NCI-H2081 treated with DMSO at 0.1 percent for 48 hours (cell line): Measurements from ENCODE around the gene PDZD7.
A peak's percentile ranks its signal among the peaks of the same experiment; 100 is the strongest.

Experiments used
- DNase-seq: peaks from one replicate; lab custom pipeline; 2025; lab: John Stamatoyannopoulos, UW

PDZD7 gene

DNA sequence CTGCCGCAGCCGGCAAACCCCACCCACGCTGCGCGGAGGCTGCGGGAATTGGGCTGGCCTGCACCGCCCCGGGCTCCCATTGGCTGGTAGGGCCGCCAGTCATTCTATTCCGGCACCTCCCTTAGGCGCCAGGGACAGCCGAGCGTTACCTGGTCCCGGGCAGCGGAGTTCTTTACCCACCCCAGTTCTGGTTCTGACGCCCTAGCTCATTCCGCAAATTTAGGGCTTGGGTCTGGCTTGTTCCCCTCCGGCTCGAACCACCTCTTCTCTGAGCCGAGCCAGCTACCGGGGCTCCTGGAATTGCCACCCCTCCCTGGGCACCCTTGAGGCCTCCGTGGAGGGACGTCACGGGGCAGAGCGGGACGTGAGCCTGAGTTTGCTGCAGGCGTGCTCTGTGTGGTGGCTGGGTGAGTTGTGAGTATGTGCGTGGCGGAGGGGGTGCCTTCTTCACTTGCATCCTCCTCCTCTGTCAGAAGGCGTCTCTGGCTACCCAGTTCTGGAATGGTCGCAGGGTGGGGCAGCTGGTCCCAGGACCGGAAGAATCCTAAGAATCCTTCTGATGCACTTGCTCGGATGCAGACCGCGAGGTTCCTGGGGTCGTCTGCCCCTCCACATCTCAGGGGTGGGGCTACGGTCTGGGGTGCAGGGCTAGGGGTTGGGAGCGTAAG lies at the start of gene PDZD7, which contains the start of gene SFXN3:
TSS of gene PDZD7 (minus strand) at position 2 of the 668 bp plus-strand sequence. CDS start 910 bp downstream, outside the sequence.
TSS of gene SFXN3 (plus strand) at position 107 of the 668 bp plus-strand sequence. CDS start 3,461 bp downstream, outside the sequence.
- peak; percentile 1 for DNase-seq

DNA sequence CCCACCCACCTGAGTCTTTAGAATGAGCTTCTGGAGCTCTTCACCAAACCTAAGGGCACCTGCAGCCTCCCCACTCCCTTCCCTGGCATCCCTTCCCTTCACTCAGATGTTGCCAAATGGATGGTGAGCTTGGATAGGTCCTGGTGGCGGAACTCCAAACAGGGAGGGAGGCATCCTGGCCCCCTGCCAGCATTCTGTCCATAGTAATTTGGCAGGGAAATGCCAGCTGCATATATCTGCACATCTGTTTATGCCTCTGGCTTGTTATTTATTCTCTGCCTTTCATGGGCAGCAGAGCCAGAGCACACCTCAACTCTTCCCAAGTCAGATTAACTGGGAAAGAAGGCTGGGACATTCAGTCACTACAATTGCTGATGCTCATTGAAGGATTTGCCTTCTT lies 48.9 kb upstream of the PDZD7 start:
- no peak for DNase-seq

DNA sequence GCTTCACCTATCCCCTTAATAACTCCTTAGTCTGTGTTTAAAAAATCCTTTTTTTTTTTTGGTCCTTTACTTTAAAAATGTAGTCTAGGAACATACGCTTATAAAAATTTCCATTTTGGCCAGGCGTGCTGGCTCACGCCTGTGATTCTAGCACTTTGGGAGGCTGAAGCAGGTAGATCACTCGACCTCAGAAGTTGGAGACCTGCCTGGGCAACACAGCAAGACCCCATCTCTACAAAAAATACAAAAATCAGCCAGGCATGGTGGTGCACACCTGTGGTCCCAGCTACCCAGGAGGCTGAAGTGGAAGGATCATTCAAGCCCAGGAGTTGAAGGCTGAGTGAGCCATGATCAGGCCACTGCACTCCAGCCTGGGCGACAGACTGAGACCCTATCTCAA lies 45.7 kb upstream of the PDZD7 start:
- DNase-seq, result no peak

DNA sequence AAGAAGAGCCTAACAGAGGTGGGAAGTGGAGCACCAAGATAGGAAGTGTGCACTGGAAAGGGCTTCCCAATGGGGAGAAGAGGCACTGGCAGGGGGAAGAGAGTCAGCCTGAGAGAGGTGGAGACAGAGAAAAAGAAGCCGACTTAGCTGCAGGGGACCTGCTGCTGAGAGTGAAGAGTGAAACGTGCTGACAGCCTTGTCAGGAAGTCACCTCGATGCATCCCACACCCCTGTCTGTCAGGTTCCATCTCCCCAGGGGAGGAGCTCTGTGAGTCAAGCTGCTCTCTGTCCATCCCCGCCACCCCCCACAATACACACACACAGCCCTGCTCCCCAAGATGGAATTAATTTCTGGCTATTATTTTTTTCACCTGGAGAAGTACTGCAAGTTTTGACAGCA lies 44.8 kb upstream of the PDZD7 start:
- no peak for DNase-seq

DNA sequence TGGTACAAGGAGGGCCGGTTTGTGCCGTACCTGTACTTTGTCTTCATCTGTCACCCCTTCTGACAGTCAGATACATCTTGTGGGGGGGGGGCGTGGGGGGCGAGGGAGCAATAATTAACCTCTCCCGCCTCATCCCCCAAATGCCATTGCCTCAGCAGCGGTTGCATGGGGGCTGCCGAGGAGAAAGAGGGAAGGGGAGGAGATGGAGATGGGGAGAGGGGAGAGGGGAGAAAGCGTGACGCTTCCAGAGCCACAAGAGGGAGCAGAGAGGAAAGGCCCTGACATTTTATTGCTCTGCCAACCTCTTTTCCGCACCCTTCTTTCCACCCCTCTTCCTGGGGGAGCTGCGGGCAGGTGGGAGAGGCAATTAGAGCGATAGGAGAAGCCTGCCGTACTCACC lies 42.7 kb upstream of the PDZD7 start:
- DNase-seq, result no peak

DNA sequence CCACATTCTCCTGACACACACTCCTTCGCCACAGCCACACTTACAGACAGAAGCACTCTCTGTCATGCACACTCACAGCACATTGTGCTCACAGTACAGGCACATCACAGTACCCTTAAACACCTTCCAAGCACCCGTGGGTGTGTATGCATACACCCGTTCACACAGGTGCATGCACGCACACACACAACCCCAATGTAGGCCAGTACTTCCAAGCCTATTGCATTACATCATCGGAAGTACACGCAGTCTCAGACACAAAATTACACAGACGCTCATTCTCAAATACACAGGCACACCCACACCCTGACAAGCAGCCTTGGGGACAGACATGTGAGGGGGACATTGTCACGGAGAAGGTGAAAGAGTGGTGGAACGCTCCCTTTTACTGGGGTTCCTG lies 42.0 kb upstream of the PDZD7 start:
- no peak for DNase-seq

DNA sequence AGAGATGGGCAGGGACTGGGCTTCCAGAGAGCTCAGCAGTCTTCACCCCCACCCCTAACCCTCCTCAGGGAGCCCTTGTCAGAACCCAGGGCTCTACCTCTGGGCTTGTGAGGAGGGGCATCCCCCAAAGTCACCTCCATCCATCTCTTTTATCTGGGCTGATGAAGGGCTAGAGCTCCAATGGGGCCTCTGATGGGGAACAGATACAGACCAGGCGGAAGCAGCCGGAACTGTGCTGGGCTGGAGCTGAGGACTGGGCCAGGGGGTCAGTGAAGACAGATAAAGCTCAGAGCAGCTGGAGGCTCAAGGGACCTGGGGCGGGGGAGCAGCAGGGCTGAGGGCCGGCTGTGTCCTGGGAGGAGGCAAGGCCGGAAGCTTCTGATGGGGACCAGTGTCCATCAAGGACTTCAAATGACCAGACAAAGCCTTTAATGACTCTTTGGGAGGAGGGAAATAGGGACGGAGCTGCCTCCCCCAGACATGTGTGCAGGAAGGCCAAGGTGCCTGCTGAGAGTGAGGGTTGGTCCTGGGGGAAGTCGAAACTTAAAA lies 41.0 kb upstream of the PDZD7 start:
- DNase-seq, result no peak

DNA sequence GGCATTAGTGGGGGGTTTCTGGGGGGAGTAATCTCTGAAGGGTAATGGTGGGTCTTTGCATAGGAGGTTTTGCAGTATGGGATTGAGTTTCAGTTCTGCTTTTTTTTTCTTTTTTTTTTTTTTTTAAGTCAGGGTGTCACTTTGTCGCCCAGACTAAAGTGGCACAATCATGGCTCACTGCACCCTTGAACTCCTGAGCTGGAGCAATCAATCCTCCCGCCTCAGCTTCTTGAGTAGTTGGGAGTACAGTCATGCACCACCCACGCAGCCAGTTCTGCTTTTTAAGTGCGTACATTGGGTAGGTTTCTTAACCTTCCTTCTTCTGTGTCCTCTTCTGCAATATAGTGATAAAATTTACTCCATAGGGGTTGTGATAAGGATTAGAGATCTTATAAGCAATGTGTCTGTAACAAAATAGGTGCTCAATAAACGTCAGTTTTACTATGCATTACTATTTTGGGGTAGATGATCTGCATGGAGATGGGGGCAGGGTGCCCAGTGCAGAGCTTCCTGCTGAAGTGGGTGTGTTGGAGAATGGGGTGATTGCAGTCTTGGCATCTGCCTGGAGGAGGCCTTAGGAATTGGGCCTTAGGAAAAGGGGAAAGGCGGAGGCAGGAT lies 40.4 kb upstream of the PDZD7 start:
- DNase-seq, result no peak

DNA sequence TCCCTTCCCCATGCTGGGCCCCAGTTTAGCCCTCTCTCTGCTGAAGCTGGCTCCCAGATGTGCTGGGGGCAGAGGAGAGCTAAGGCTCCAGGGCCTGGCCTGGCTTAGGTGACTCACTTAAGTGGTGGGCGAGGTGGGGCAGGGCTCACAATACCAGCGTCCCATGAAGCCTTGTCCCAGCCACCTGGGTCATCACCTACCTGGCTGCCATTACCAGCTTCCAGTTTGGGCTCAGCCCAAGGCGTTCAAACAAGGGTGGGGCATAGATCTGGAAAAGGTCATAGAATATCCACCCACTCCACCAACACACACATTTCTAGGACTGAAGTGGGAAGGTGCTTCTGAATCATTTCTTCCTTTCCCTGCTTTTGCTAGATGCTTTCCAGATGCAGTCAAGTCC lies 39.2 kb upstream of the PDZD7 start:
- no peak for DNase-seq

DNA sequence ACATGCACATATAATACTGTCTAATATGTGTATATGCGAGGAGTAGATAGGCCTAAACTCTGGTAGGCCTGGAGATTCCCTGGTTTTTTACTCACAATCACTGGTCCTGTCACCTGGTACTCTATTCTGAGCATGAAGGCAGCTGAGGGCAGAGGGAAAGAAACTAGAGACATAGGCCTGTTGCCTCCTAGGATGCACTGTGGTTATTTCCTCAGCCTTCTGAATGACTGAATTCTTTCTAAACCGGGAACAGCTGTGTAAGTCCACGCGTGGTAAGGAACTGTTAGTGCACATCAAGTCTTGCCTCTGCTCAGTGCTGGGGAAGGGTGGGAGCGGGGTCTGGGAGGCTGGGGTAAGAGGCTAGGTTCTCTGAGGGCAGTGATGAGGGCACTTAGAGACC lies 38.5 kb upstream of the PDZD7 start:
- no peak for DNase-seq

DNA sequence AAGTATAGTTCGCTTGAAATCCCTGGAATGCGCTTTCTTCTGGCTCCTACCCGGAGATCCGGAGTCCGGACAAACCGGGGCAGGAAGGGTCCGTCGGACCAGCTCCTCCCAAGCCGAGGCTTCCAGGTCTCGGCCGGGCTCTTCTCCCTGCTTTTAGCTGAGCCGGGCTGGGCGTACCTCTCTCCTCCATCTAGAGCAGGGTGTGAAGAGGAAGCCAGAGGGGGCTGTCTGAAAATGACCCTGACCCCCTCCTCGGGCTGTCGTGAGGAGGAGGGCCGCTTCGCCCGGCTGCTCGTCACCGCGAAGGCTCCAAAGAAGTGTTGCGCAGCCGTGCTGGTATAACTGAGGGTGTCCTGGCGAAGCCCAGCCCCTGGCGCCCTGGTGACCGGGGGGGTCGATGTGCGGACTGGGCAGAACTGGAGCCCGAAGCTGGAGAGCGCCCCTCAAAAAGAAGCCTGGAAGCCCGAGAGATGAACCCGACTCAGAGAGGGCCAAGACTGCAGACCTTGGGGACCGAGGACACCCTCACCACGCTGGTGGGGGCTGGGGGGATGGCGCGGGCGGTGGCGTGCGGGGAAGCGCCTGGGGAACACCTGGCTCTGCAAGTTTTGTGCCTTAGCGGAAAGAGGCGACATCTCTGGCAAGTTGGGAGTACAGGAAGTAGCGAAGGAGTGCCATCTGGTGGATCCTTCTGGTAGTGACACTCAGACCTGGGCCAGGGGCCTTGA lies 36.6 kb upstream of the PDZD7 start:
- no peak for DNase-seq

DNA sequence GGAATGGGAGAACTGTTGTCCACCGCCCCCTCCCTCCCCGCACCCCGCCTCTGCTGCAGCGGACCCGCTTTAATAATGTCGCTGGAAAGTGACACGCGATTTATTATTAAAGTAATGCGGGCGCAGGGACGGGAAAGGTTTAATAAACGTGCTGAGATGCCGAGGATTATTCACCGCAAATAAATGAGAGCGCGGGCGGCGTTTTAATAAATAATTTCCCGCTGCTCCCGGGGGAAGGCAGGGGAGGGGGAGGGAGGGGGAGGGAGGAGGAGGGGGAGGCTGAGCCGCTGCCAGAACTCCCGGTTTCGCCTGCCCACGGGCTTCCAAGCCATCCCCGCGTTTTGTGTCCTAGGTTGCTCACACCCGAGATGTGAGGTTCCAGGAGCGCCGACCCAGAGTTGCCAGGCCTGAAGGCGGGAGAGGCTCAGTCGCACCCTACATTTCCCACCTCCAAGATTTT lies 36.0 kb upstream of the PDZD7 start:
- DNase-seq, result no peak

DNA sequence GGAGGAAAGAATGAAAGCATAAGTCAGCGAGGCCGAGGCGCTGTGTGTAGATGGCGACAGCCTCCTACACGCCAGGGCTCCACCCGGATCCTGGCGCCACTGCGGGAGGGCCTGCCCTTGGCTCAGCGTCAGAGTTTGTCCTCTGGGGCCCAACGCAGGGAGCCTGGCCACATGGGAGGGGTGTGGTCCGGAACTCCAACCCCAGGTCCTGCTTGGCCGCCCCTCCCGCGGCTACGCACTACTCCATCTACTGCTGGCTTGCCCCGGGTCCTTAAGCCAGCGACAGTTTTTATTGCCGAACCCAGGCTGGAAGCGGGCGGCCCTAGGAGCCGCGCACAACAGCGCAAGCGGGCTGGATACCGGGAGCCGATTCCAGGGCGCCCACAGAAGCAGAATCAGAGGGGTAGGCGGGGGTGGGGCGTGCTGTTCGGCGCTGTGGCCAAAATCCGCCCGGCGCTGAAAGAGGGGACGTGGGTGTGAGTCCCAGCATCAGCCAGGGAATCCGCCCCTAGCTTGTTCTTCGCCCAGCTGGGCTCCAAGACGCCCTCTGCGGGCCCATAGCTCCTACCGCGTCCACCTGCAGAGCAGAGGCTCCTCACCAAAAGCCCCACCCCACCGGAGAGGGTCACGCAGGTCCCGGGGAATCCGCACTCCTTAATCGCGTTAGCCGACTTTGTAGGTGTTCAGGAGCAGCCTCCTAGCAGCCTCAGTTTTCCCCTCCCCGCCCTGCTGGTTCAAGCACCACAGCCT lies 35.4 kb upstream of the PDZD7 start:
- DNase-seq, result no peak

DNA sequence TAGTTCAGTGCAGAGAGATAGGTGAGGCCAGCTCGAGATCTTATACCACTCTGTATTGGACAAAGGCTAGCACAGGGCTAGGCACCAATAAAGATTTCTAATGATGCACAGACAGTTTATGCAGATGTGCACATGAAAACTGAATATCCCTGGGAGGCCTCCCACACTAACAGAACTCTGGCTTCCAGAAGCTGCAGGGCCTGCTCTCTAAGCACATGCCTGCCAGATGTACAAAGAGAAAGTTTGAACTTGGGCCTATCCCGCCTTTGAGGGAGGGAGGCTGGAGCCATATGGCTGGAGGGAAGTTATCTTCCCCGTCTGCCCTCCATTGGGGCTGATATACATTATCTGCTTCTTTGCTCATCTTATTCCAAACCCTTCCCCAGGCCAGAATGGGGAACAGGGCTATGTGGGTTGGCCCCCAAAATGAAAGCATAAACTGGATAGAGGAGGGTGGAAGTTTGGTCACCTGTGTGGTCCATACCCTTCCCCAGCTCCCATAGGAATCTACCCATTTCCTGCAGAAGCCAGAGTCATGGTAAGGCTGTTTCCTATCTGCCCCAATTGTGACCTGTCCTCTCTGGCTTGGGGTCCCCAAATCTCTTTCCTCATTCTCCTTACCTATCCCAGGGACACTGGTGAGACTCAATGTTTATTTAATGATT lies 34.7 kb upstream of the PDZD7 start:
- no peak for DNase-seq

DNA sequence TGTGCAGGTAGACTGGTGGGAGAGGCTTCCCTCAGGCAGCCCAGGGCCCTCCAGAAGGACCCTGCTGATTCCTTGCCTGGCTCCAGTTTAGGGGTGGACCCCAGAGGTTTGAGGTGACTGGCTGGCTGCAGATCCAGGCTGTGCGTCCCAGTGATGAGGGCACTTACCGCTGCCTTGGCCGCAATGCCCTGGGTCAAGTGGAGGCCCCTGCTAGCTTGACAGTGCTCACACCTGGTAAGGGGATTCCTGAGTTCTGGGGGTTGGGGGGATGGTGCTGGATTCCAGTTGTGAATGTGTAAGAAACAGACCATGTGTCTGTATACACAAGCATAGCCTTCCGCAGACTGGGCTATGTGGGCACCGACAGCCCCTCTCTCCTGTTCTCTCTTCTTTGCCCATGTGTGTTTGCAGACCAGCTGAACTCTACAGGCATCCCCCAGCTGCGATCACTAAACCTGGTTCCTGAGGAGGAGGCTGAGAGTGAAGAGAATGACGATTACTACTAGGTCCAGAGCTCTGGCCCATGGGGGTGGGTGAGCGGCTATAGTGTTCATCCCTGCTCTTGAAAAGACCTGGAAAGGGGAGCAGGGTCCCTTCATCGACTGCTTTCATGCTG lies 33.6 kb upstream of the PDZD7 start:
- DNase-seq, result no peak

DNA sequence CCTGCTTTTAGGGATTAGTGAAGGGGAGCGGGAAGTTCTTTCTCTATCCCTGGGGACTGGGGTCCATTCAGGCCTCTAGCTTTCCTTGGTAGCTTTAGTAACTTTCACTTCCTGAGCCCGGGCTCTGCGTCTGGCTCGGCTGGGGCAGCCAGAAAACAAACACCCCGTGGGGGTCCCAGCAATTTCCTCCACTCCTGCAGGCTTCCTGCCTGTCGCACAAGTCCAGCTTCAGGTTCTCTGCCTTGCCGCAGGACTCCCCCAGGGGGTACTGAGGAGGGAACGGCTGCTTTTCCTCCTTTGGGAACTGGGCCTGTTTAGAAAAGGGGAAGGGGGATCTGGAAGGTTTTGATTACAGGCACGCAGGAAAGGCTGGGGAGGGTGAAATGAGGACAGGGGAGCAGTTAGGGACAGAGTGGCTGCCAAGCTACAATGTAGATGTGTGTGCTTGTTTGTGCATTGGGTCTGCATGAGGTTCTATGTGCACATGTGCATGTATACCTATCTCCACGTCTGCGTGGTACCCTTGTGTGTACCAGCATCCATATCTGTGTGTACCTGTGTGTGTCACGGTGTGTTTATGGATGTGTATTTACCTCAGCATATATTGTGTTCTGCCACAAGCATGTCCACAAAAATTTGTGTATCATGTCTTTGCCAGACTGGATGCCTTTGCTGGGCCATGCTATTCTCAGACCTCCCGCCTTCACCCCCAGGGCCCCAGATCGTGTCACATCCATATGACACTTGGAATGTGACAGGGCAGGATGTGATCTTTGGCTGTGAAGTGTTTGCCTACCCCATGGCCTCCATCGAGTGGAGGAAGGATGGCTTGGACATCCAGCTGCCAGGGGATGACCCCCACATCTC lies 32.9 kb upstream of the PDZD7 start:
- no peak for DNase-seq

DNA sequence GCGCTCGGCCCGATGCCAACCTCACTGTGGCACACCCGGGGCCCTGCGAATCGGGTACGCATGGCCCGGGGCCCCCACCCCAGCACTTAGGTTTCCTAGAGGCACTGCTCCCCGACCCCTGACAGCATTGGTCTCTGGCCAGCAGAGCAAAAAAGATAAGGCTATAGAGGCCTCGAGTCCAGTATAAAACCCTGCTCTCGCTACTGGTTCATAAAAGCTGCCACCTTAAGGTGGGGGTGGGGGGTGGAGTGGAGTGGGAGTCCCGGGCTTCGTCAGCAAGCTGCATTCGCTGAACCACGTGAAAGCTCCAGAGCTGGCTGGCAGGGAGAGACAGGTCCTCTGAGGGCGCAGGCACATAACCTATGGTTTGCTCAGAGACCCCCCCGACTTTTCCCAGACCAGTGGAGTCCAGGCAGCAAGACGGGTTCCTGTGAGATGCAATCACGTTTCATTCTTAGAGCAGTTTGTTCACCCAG lies 32.2 kb upstream of the PDZD7 start:
- DNase-seq, result no peak

DNA sequence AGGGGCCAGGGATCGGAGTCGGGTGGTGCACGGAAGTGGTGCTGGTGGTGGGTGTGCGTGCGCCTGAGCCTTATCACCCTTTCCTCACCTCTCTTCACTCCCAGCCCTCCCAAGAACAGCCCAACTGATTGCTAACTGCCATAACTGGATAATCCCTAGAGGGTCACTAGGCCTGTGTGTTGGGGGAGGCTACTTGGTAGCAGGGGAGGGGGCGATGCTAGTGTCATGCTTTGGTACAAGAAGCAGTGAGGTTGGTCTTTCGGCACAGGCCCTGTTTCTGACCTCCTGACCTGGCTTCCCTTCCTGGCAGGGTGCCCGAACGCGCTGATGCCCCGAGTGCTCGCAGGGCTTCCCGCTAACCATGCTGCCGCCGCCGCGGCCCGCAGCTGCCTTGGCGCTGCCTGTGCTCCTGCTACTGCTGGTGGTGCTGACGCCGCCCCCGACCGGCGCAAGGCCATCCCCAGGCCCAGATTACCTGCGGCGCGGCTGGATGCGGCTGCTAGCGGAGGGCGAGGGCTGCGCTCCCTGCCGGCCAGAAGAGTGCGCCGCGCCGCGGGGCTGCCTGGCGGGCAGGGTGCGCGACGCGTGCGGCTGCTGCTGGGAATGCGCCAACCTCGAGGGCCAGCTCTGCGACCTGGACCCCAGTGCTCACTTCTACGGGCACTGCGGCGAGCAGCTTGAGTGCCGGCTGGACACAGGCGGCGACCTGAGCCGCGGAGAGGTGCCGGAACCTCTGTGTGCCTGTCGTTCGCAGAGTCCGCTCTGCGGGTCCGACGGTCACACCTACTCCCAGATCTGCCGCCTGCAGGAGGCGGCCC lies 31.5 kb upstream of the PDZD7 start:
- peak; percentile 14 for DNase-seq

DNA sequence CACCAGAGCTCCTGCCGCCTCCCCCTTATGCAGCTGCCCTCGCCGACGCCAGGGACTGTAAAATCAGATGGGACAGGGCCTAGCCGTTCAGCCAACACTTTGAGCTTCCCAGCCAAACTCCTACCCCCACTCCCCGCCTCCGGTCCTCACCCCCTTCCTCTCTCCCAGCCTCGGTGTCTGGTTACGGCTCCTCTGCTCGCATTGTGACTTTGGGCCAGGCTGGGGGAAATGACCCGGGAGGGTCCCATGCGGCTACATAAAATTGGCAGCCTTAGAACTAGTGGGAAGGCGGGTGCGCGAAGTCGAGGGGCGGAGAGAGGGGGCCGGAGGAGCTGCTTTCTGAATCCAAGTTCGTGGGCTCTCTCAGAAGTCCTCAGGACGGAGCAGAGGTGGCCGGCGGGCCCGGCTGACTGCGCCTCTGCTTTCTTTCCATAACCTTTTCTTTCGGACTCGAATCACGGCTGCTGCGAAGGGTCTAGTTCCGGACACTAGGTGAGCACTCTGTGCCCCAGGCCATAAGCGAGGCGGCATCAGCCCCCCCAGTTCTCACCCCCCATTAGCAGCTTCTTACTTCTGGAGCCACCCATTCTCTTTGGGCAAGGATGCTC lies 30.8 kb upstream of the PDZD7 start, which contains the start of gene KAZALD1:
TSS of gene KAZALD1 (plus strand) at position 366 of the 608 bp plus-strand sequence. CDS start 604 bp downstream, outside the sequence.
- no peak for DNase-seq
